Ishikawa (cell line): Measurements from ENCODE around the gene BABAM2.

Source experiments
- CREB1 ChIP-seq: IDR thresholded peaks from 2 replicates; pipeline ENCODE4 v1.6.1; 2012; ENCODE audit warnings: low read depth
- EGR1 ChIP-seq: IDR thresholded peaks from 2 replicates; pipeline ENCODE4 v1.6.1; 2012
- NFIC ChIP-seq: IDR thresholded peaks from 2 replicates; pipeline ENCODE4 v1.6.1; 2012
- RAD21 ChIP-seq: IDR thresholded peaks from 2 replicates; pipeline ENCODE4 v1.6.1; 2012; ENCODE audit warnings: low read depth
- TEAD4 ChIP-seq: IDR thresholded peaks from 2 replicates; pipeline ENCODE4 v1.6.1; 2012
- ZBTB7A ChIP-seq: IDR thresholded peaks from 2 replicates; pipeline ENCODE4 v1.6.1; 2012; ENCODE audit warnings: low read depth

GRCh38 chr2:28201671-28202180, 311.2 kb downstream of the BABAM2 start:
- TF ChIP-seq EGR1, result no peak
- TF ChIP-seq CREB1, result no peak
- no peak for TF ChIP-seq RAD21
- no peak for TF ChIP-seq TEAD4
- TF ChIP-seq ZBTB7A, result no peak
- TF ChIP-seq NFIC, result no peak
